Mucosa of rectum (tissue), 2 donors: Measurements from ENCODE around the gene NRGN.
"Not testable (repeated sequence)": the region's sequence is repeated elsewhere in the genome, so short reads cannot be mapped to it uniquely, and the experiment has no call there.

Source experiments
- H3K27ac ChIP-seq, 2 donors: one replicate each; pipeline ENCODE4 v1.7.0; 2013; ENCODE audit warnings: inconsistent platforms in 2 of 2, low read depth in 2 of 2, low read length in 2 of 2
- H3K27me3 ChIP-seq, 2 donors: one replicate each; pipeline ENCODE4 v1.7.0; 2013; ENCODE audit warnings: low read length in 2 of 2; ENCODE audit not compliant: control insufficient read depth in 2 of 2, insufficient read depth in 2 of 2
- H3K36me3 ChIP-seq, 2 donors: one replicate each; pipeline ENCODE4 v1.7.0; 2013; ENCODE audit warnings: low read length in 2 of 2; ENCODE audit not compliant: control insufficient read depth in 2 of 2, insufficient read depth in 2 of 2
- H3K4me1 ChIP-seq, 2 donors: one replicate each; pipeline ENCODE4 v1.7.0; 2013; ENCODE audit warnings: low read length in 2 of 2, mild to moderate bottlenecking in 1 of 2; ENCODE audit not compliant: control insufficient read depth in 2 of 2, insufficient read depth in 2 of 2
- H3K4me3 ChIP-seq, 2 donors: one replicate each; pipeline ENCODE4 v1.7.0; 2013; ENCODE audit warnings: low read length in 2 of 2
- H3K9ac ChIP-seq, 2 donors: one replicate each; pipeline ENCODE4 v1.7.0; 2013; ENCODE audit warnings: low read length in 2 of 2, low read depth in 1 of 2, mild to moderate bottlenecking in 1 of 2
- H3K9me3 ChIP-seq, 2 donors: one replicate each; pipeline ENCODE4 v1.7.0; 2013; ENCODE audit warnings: low read length in 2 of 2; ENCODE audit not compliant: control insufficient read depth in 2 of 2
- donor health status: healthy.
- donor health status: Normal muscosa, but diverticular disease.

The NRGN gene

DNA sequence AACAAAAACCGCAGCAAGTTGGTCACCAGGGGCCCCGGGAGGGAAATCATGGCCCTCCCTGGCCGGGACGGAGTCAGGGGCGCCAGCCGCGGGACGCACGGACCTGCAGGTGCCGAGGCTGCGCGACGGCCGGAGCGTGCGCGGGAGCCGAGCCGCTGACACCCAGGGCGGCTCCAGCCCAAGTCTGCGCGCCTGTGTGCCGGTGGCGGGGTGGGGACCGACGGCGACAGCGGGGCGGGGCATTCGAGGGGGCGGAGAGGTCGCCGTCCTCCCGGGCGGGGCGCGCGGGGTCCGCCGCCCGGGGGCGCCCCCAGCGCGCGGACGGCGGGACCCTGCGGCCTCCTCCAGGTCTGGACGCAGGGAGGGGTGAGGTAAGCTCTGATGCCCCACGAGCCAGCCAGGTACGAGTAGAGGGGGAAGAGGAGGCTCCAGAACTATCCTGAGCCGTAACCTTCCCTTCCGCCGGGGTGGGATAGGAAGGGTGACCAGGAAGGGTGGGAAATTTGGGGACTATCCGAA, 22.4 kb downstream of the NRGN start, which contains the start of gene ESAM:
TSS of gene ESAM (minus strand) at position 186 of the 519 bp plus-strand sequence. CDS start at position 50, 136 bp downstream.
- H3K27ac ChIP-seq, result peak within 1 kb of the TSS; percentile 81 to 82
- peak within 1 kb of the TSS; percentile 74 to 80 for H3K9ac ChIP-seq
- H3K4me1 ChIP-seq, result peaks cover 23 to 30% of the 10 kb centered on the region in 2 donors
- H3K36me3 ChIP-seq, result peaks cover 4% of the 10 kb centered on the region in 2 donors
- no peaks in the 10 kb centered on the region for H3K9me3 ChIP-seq
- H3K4me3 ChIP-seq, result peak within 1 kb of the TSS; percentile 85 to 86
- peaks cover 0 to 13% of the 10 kb centered on the region in 2 donors for H3K27me3 ChIP-seq

DNA sequence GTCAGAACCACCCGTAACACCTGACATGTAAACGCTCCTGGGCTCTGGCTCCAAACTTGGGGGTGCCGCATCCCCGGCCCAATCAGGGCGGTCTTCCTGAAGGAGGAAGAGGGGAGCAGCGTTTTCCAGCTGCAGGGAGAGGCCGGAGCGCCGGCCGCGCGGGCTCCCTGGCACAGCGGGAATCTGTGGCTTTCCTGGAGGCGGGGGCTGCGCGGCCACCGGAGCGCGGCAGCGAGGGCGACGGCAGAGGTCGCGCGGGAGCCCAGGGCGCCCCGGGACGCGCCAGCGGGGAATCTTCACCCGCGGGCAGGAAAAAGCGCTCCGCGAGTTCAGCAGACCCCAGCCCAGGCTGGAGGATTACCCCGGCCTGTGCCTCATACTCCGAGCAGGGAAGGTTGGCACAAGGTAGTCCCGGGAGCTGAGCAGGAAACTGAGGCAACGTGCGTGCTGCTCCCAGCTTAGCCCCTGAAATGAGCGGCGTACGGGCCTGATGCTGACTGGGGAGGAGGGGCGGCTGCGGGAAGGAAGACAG, 22.9 kb downstream of the NRGN start:
- peaks cover 4 to 8% of the 10 kb centered on the region in 2 donors for H3K36me3 ChIP-seq
- peak overlapping the region; percentile 85 to 86 for H3K4me3 ChIP-seq
- no peaks in the 10 kb centered on the region for H3K9me3 ChIP-seq
- peaks cover 23 to 30% of the 10 kb centered on the region in 2 donors for H3K4me1 ChIP-seq
- H3K27ac ChIP-seq, result peak overlapping the region; percentile 81 to 82
- peak overlapping the region; percentile 74 to 80 for H3K9ac ChIP-seq
- H3K27me3 ChIP-seq, result peaks cover 0 to 13% of the 10 kb centered on the region in 2 donors

- Histone ChIP-seq H3K4me3 (peak overlapping the region; percentile 85 to 86), H3K4me1 (peaks cover 22 to 25% of the 10 kb centered on the region in 2 donors), H3K36me3 (peaks cover 4 to 8% of the 10 kb centered on the region in 2 donors), H3K9me3 (no peaks in the 10 kb centered on the region), H3K27ac (peak overlapping the region; percentile 81 to 82), H3K27me3 (peaks cover 0 to 13% of the 10 kb centered on the region in 2 donors), H3K9ac (peak overlapping the region; percentile 74 to 80)
These were observed 23.6 kb downstream of the NRGN start for GRCh38 chr11:124763156-124763947.

DNA sequence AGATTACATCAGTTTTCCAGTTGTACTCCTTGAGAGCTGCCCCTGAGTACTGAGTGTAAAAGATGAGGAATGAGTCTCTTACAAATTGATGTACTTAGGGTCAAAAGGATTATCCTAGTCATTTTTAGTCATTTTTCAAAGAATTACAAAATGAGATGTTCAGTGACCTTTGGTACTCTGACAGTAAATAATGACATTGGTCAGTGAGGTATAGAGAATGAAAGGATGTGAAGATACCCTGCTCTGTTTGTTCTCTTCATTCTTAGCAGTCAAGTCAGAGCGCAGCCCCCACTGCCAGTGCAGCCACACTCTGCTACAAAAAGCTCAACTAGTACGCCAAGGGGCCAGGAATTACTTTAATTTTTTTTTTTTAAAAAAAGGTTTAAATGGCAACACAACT, 26.4 kb downstream of the NRGN start:
- peaks cover 4 to 8% of the 10 kb centered on the region in 2 donors for H3K36me3 ChIP-seq
- peaks cover 0 to 4% of the 10 kb centered on the region in 2 donors for H3K27me3 ChIP-seq
- peaks cover 10 to 15% of the 10 kb centered on the region in 2 donors for H3K4me1 ChIP-seq
- no peaks in the 10 kb centered on the region for H3K9me3 ChIP-seq
- H3K9ac ChIP-seq, result no peak overlapping the region
- H3K4me3 ChIP-seq, result no peak overlapping the region
- no peak overlapping the region for H3K27ac ChIP-seq

DNA sequence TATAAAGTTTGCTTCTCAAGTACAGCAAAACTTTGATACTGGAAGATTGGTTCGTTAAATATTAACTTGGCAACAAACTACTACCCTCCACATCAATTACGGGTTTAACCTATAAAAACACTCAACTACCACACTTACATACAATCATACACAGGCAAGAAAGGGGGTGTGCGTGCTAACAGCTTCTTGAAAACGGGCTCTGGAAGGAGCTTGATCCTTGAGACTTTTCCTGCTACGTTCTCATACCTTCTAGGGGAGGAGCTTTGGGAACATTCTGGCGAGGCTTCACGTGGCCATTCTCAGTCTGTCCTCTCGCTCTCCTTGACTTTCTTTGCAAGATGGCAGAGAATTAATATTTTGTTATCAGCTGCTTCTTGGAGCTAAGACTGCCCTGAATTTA, 29.2 kb downstream of the NRGN start:
- Histone ChIP-seq H3K9me3 (no peaks in the 10 kb centered on the region), H3K4me1 (peaks cover 0 to 4% of the 10 kb centered on the region in 2 donors), H3K27me3 (no peaks in the 10 kb centered on the region), H3K27ac (peak overlapping the region; percentile 38 to 66), H3K4me3 (no peak overlapping the region), H3K36me3 (peaks cover 3 to 12% of the 10 kb centered on the region in 2 donors), H3K9ac (no peak overlapping the region)

- no peak overlapping the region for H3K27ac ChIP-seq
- H3K4me3 ChIP-seq, result no peak overlapping the region
- H3K4me1 ChIP-seq, result no peaks in the 10 kb centered on the region
- H3K9me3 ChIP-seq, result no peaks in the 10 kb centered on the region
- H3K36me3 ChIP-seq, result peaks cover 2 to 8% of the 10 kb centered on the region in 2 donors
- H3K27me3 ChIP-seq, result no peaks in the 10 kb centered on the region
- H3K9ac ChIP-seq, result no peak overlapping the region
These were observed 30.3 kb downstream of the NRGN start for GRCh38 chr11:124769806-124770774.

DNA sequence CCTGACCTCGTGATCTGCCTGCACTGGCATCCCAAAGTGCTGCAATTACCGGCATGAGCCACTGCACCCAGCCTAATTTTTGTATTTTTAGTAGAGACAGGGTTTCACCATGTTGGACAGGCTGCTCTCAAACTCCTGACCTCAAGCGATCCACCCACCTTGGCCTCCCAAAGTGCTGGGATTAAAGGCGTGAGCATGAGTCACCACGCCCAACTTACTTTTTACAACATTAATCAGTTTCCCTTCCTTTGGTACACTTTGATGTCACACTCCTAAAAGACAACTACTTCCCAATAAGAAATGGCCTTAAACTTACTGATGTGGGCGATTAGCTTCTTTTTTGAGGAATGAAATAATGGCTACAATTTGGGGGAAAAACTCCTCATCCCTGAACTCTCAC, 31.2 kb downstream of the NRGN start:
- not testable (repeated sequence) for H3K4me3 ChIP-seq

GRCh38 chr11:124776865-124777645, 37.3 kb downstream of the NRGN start:
- no peak overlapping the region for H3K4me3 ChIP-seq
- H3K4me1 ChIP-seq, result no peaks in the 10 kb centered on the region
- H3K27ac ChIP-seq, result no peak overlapping the region
- no peaks in the 10 kb centered on the region for H3K9me3 ChIP-seq
- H3K36me3 ChIP-seq, result no peaks in the 10 kb centered on the region
- no peaks in the 10 kb centered on the region for H3K27me3 ChIP-seq
- H3K9ac ChIP-seq, result no peak overlapping the region

More for the DNA sequence above, 31.2 kb downstream of the NRGN start:
- not testable (repeated sequence) for H3K9ac ChIP-seq, H3K27me3 ChIP-seq, H3K36me3 ChIP-seq, H3K4me1 ChIP-seq, H3K27ac ChIP-seq, H3K9me3 ChIP-seq

- Histone ChIP-seq H3K4me3 (no peak overlapping the region), H3K36me3 (no peaks in the 10 kb centered on the region), H3K9me3 (no peaks in the 10 kb centered on the region), H3K27me3 (no peaks in the 10 kb centered on the region), H3K4me1 (no peaks in the 10 kb centered on the region), H3K9ac (no peak overlapping the region), H3K27ac (no peak overlapping the region)
These were observed 38.5 kb downstream of the NRGN start for GRCh38 chr11:124778281-124778680.
